GM19438 (cell line): ENCODE results near the gene MAFG.
A peak's percentile ranks its signal among the peaks of the same experiment; 100 is the strongest.

Experiments
- ATAC-seq: cut with Tn5 transposase; IDR thresholded peaks from one replicate; pipeline ENCODE4 v1.9.1; 2021; ENCODE audit warnings: low read depth; ENCODE audit not compliant: unreplicated experiment

The MAFG gene

GRCh38 chr17:81927653-81928543 lies at the start of gene MAFG:
MAFG (minus strand) TSS chr17:81927735; CDS start chr17:81923185, 4,550 bp downstream.
- peak; percentile 42 for ATAC-seq

- peak; percentile 10 for ATAC-seq
Measured at GRCh38 chr17:81976332-81977210, 49.0 kb upstream of the MAFG start.

DNA sequence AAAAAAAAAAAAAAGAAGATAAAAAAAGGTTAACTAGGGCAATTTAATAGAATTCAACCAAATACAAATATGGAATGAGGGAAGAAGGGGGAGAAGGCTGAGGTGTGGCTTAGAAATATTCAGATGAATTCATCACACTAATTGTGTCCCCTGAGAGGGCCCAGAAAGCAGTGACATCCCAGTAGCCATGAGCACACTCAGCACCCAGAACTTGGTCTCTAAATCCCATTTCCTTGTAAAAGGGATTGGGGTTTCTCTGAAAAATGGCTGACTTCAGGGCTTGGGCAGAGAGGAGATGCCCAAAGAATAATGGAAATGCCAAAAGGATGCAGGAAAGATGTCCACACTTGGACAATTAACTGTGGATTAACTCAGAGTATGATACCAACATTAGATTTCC lies 45.9 kb upstream of the MAFG start:
- no peak for ATAC-seq

- ATAC-seq: no peak
Measured at GRCh38 chr17:81968850-81969812, 41.6 kb upstream of the MAFG start.

DNA sequence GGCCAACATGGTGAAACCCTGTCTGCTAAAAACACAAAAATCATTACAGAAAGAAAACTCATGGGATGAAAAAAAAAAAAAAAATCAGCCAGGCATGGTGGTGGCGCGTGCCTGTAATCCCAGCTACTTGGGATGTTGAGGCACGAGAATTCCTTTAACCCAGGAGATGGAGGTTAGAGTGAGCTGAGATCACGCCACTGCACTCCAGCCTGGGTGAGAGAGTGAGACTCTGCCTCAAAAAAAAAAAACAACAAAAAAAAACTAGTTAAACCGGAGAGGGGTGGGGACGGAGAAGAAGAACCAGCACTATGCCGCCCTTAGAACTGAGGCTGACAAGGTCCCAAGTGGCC lies 40.8 kb upstream of the MAFG start:
- no peak for ATAC-seq

- no peak for ATAC-seq
Measured at GRCh38 chr17:81967533-81968395, 40.2 kb upstream of the MAFG start.

- ATAC-seq: no peak
Measured at GRCh38 chr17:81967244-81967532, 39.7 kb upstream of the MAFG start.

DNA sequence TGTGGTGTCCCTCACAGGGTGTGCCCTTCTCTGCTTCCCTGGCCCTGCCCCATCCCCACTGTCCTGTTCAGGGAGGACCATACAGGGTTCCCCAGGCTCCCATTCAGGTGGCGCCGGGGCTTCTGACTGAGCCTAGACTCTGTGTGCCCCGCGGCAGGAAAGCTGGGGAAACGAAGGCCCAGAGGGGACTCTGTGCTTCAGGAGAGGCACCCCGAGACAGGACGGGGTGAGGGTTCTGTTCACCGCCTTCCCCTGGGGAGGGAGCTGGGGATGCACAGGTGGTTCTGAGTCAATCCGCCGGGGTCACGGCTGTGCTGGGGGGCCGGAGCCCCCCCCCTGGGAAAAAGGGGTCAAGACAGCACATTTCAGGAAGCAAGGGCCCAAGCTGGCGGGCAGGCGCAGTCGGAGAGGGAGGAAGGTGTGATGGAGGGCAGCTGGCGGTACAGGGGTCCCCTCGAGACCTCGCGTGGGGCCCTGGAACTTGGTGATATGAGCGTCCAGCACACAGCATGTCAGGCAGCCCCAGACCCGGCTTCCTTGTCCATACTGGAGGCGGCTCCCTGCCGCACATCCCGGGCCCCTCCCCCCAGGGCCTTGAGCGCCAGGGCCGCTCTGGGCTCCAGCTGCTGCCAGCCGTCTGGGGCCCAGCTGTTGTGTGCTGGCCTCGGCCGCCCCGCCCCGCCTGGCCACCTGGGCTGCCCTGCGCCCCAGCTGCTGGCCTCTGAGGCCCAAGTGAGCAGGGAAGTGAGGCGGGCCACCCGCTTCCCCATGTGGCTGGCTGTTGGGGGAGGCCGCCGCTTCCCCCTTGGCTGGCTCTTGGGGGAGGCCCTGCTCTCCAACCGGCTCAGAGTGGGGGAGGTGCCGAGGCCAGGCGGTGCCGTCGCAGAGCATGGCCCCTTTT lies 39.1 kb upstream of the MAFG start:
- no peak for ATAC-seq

DNA sequence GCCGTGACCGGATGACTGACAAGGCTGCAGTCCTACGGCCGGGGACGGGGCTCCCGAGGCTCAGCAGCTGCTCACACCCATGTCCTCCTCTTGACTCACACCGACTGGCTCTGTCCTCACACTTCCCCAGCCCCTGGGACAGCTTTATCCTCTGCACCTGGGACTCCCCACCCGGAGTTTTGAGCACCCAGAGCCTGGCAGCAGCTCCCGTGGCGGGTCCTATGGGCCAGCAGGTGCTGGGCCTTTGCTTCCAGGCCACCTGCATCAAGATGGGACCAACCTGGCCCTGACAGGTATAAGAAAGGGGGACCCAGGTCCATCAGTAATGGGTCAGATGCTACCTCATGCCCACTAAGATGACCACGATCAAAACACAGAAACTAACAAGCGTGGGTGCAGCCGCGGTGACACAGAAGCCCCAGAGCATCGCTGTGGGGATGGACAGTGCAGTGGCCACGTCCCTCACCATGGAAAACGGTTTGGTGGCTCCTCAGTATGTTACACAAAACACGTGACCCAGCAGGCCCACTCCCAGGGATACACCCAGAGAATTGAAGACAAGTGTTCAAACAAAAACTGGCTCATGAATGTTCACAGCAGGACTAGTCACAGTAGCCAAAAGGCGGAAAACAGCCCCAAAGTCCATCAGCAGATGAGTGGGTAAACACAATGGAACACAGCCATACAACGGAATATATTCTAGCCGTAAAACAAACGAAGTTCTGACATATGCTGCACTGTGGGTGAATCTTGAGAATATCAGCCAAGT lies 36.7 kb upstream of the MAFG start:
- ATAC-seq: no peak

- ATAC-seq: no peak
Measured at GRCh38 chr17:81962499-81963441, 35.2 kb upstream of the MAFG start.

DNA sequence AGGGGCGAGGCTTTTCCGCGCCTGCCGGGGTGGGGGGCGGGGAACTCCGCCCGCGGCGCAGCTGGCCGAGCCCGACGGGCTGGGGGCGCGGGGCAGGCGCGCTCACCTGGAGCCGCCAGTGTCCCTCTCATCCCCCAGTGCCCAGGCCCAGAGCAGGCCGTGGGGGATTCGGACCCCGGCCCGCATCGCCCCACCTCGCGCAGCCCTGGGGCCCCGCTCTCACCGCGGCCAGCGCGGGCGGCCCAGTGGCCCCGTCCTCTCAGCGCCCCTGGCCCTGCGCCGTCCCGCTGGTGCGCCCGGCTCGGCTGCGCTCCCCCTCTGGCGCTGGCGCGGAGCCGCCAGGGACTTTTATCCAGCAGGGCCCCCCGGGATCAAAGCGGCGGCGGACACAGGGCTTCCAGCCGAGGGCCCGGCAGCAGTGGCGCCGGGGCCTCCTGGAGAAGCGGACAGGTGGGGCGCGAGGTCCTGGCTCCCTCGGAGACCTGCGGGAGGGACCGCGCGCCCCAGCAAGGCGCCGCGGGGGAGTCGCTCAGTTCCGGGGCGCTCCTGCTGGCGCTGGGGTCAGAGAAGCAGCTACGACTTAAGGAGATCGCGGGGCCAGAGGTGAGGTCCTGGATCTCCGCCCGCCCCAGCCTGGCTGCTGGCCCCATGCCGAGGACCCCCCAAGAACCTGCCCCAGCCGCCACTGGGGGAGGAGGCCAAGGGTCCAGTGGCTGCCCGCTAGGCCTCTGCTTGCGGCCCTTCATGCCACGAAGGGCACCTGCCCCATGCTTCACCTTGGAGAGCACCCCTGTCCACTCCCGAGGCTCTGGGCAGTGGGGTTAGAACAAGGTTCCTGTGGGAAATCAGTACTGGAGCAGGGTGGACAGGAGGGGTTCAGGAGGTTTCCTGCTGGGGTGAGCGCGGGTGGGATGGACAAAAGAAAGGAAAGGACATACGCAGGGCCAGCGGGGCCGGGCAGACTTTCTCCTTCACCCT lies 34.3 kb upstream of the MAFG start:
- ATAC-seq: no peak

GRCh38 chr17:81961087-81961511 lies 33.6 kb upstream of the MAFG start, which contains the start of gene NOTUM:
NOTUM (minus strand) TSS chr17:81961187; CDS start chr17:81960909, 278 bp downstream.
- ATAC-seq: no peak

DNA sequence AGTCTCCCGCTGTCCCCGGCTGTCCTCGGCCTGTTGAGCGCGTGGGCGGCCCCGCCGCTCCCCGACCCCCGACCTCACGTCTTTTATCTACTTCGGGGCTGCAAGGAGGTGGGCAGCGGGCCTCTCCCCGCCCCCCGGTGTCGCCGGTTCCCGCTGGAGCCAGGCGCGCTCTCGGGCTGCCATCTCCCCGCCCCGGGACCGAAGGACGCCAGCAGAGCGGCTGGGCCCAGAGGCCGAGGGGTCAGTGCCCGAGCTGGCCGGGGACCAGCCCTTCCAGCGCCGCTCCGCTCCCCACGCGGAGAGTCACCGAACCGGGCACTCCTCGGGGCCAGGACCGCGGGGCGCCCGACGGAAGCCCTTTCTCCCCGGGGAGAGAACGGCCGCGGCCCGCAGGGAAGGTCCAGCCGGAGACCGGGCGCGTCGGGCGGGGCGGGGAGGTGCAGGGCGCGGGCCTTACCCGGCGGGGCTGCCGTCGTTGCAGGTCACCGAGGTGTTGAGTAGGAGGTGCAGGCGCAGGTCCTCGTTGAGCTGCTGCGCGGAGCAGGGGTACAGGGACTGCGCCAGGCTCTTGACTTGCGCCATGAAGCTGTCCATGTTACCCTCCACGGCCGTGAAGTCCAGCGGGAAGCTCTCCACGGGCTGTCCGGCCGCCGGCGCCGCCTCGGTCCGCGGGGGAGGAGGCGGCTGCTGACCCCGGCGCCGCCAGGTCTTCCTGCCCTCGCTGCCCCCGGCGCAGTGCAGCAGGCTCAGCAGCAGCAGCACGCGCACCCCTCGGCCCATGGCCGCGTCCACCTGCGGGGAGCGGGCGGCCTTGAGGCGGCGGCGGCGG lies 32.8 kb upstream of the MAFG start:
- no peak for ATAC-seq

- no peak for ATAC-seq
Measured at GRCh38 chr17:81959362-81960129, 32.0 kb upstream of the MAFG start.
